ENCODE measurements around the gene PHACTR1. TPM values are rescaled to one million over a fixed set of nuclear protein-coding genes. Genes with fewer than 3 reads are reported as not detected.

The PHACTR1 gene
- total RNA-seq, 4 donors from 2014 or later = 2.0 to 8.3 (median 4.5) TPM

GRCh38 chr6:13183415-13184088, 467.0 kb downstream of the PHACTR1 start:
- TF ChIP-seq CTCF (IDR thresholded peaks at IDR 0.05) = no peak
- DNase-seq = no peak
- intact Hi-C loops (cut with DNase I; ENCODE audit: low total_unique reads) = no loop called here
- Histone ChIP-seq H3K9me3 (no peaks in the 10 kb centered on the region), H3K4me3 (no peak overlapping the region), H3K4me1 (no peaks in the 10 kb centered on the region), H3K36me3 (no peaks in the 10 kb centered on the region), H3K27me3 (no peaks in the 10 kb centered on the region), H3K27ac (no peak overlapping the region)

GRCh38 chr6:13184089-13184468, 467.5 kb downstream of the PHACTR1 start:
- intact Hi-C loops (cut with DNase I; ENCODE audit: low total_unique reads) = no loop called here
- Histone ChIP-seq H3K36me3 (no peaks in the 10 kb centered on the region), H3K27me3 (no peaks in the 10 kb centered on the region), H3K4me3 (no peak overlapping the region), H3K9me3 (no peaks in the 10 kb centered on the region), H3K4me1 (no peaks in the 10 kb centered on the region), H3K27ac (no peak overlapping the region)
- no peak for TF ChIP-seq POLR2A (IDR thresholded peaks at IDR 0.05)
- DNase-seq = no peak

- no peaks in the 10 kb centered on the region for H3K9me3 ChIP-seq
- intact Hi-C loops (cut with DNase I; ENCODE audit: low total_unique reads) = no loop called here
- no peaks in the 10 kb centered on the region for H3K27me3 ChIP-seq
- no peak overlapping the region for H3K27ac ChIP-seq
- TF ChIP-seq CTCF (IDR thresholded peaks at IDR 0.05) = no peak
- no peaks in the 10 kb centered on the region for H3K4me1 ChIP-seq
- DNase-seq = no peak
- H3K4me3 ChIP-seq = no peak overlapping the region
- H3K36me3 ChIP-seq = no peaks in the 10 kb centered on the region
Observed at GRCh38 chr6:13184547-13184946, 468.0 kb downstream of the PHACTR1 start.

- Histone ChIP-seq H3K27ac (no peak overlapping the region), H3K4me1 (no peaks in the 10 kb centered on the region), H3K4me3 (no peak overlapping the region), H3K36me3 (no peaks in the 10 kb centered on the region), H3K9me3 (no peaks in the 10 kb centered on the region), H3K27me3 (no peaks in the 10 kb centered on the region)
- no peak for DNase-seq
- TF ChIP-seq CTCF (IDR thresholded peaks at IDR 0.05) = no peak
- no peak for TF ChIP-seq POLR2A (IDR thresholded peaks at IDR 0.05)
- intact Hi-C loops (cut with DNase I; ENCODE audit: low total_unique reads) = no loop called here
Observed at GRCh38 chr6:13186861-13187260, 470.3 kb downstream of the PHACTR1 start.

- no peaks in the 10 kb centered on the region for H3K36me3 ChIP-seq
- DNase-seq = no peak
- TF ChIP-seq CTCF (IDR thresholded peaks at IDR 0.05) (no peak), POLR2A (IDR thresholded peaks at IDR 0.05) (no peak)
- no peak overlapping the region for H3K27ac ChIP-seq
- no peak overlapping the region for H3K4me3 ChIP-seq
- intact Hi-C loops (cut with DNase I; ENCODE audit: low total_unique reads) = no loop called here
- H3K9me3 ChIP-seq = no peaks in the 10 kb centered on the region
- no peaks in the 10 kb centered on the region for H3K4me1 ChIP-seq
- H3K27me3 ChIP-seq = no peaks in the 10 kb centered on the region
Observed at GRCh38 chr6:13187692-13188091, 471.1 kb downstream of the PHACTR1 start.

GRCh38 chr6:13188306-13188705, 471.7 kb downstream of the PHACTR1 start:
- Histone ChIP-seq H3K27ac (no peak overlapping the region), H3K27me3 (no peaks in the 10 kb centered on the region), H3K4me3 (no peak overlapping the region), H3K36me3 (no peaks in the 10 kb centered on the region), H3K9me3 (no peaks in the 10 kb centered on the region), H3K4me1 (no peaks in the 10 kb centered on the region)
- TF ChIP-seq POLR2A (IDR thresholded peaks at IDR 0.05) = no peak
- no peak for TF ChIP-seq CTCF (IDR thresholded peaks at IDR 0.05)
- no peak for DNase-seq
- intact Hi-C loops (cut with DNase I; ENCODE audit: low total_unique reads) = no loop called here
